Hypothalamus (tissue), 51 donors: Measurements from ENCODE around the gene RET.

ENCODE experiments used
- DNase-seq, 51 donors: peaks; one replicate each; lab custom pipeline; 2025; lab: John Stamatoyannopoulos, UW

RET gene

DNA sequence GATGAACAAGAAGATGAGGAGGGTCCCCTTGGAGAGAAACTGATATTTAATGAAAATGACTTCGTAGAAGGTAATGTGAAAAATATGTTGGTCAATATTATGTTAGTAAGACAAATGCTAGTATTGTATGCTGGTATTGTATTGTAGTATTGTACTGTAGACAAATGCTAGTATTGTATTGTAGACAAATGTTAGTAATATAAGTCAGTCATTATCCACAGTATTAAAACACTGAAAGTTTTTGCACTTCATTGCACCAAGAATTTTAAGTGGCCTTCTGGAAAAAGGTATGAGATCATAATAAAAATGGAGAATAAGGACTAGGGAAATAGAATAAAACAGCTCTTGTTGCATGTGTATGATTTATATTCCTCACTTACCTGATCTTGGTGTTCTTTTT, 78.9 kb downstream of the RET start:
- no peak for DNase-seq

DNA sequence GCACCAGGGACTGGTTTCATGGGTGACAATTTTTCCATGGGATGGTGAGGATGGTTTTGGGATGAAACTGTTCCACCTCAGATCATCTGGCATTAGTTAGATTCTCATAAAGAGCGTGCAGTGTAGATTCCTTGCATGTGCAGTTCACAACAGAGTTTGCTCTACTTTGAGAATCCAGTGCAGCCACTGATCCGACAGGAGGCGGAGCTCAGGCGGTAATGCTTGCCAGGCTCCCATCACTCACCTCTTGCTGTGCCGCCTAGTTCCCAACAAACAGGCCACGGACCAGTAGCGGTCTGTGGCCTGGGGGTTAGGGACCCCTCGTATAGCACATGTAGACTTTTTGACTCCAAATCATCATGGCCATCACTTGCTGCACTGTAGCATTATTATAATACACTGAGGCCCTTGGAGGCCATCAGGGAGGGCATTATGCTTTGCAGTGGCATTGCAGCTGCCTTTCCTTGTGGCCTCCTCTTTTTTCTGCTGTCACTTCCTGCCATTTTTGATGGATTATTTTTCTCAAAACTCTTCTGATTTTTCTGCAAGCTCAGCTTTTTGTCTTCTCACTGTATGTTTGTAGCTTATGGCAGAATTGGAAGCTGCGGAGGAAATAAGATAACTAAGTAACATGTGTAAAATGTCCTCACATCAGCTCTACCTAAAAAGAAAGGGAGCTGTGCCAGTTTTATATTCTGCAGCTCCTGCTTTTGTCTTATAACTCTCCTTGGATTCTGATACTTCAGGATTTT, 79.9 kb downstream of the RET start:
- peak in 5 of 51 donors; percentile 6 to 12 (median 9) for DNase-seq

GRCh38 chr10:43158636-43159035, 81.8 kb downstream of the RET start:
- DNase-seq = no peak

DNA sequence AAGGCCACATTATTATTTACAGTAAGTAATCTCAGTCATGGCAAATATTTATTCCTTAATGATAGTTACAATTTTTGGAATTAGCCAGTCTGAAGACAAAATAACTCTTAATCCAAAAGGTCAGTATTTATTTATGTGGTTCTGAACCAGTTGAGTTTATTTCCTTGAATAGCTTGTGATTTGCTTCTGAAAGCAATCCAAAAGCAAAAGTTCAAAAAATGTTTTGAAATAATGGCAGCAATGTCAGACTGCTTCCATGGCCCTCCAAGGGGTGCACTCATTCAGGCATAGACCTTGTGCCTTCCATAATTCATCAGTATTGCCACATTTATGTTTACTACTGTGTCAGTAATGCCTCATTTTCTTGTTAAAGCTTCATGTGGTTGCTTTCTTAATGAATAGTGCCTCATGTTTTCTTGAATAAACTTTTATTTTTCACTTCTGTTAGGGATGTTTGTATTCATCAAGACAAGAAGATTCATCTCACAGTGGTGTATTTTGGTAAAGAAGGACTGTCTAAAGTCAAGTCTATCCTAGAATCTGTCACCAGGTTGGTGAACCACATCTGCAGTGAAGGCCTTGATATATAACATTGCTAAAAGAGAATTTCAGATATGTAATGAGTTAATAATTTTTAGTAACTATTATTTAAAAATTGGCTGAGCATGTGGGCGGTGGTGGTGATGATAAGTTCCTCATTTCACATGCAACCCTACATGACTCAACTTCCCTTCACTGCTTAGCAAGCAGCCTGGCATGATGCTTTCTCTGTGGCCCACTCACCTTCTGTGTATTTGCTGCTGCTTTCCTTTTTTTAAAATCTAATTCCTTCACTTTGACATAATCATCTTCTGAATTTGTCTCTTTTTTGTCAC, 83.4 kb downstream of the RET start:
- DNase-seq = no peak

- no peak for DNase-seq
These were observed 84.0 kb downstream of the RET start for GRCh38 chr10:43160921-43161255.

DNA sequence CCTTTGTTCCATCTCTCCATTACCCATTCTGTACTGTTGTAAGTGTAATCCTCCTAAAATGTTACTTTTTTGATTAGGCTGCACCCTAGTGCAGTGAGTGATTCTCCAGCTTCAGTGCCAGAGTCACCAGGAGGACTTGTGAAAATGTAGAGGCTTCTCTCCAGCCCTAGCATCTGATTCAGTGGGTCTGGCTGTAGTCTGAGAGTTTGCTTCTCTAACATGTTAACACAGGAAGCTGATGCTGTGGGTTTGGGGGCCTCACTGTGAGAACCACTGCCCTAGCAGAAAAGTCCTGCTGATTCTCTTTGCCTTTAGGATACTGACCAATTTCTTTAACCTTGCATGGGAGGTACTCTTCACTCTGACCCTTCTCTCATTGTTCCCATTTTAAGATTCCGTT, 85.7 kb downstream of the RET start:
- no peak for DNase-seq

- no peak for DNase-seq
These were observed 89.5 kb downstream of the RET start for GRCh38 chr10:43166207-43166879.

DNA sequence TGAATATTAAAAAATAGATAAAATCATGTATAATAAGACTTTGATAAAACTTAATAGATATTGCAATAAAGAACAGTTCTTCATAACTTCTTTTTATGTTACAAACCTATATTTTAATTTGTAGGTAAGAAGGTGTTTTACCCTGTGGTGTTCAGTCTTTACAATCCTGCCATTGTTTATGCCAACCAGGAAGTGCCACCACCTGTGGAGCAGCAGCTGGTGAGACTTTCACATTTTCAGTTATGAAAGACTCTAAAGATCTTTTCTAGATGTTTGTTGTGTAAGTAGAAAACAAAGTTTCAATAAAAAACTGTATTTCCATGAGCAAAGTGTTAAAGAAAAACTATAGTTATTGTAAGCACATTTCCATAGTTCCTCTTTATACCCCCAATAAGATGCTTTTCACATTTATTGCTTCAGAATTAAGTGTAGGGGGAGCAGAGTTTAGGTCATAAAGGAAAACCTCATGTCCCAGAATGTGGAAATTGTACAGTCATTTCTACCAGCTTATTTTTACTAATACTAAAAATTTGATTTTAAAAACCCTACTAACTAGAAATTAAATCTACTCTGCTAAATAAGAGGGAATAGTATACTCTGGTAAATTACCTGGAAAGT, 90.1 kb downstream of the RET start:
- no peak for DNase-seq

DNA sequence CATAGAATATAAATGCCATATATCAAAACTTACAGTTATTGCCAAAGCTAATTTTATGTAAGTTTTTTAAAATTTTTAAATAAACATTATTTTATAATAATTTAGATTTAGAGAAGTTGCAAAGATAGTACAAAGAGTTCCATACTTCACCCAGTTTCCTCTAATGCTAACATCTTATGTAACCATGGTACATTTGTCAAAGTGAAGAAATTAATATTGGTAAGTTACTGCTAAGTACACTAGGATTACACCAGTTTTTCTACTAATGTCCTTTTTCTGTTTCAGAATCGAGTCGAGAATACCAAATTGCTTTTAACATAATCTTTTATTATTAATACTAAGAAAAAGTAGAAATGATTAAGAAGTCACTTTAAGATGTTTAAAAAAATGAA, 90.6 kb downstream of the RET start:
- no peak for DNase-seq

DNA sequence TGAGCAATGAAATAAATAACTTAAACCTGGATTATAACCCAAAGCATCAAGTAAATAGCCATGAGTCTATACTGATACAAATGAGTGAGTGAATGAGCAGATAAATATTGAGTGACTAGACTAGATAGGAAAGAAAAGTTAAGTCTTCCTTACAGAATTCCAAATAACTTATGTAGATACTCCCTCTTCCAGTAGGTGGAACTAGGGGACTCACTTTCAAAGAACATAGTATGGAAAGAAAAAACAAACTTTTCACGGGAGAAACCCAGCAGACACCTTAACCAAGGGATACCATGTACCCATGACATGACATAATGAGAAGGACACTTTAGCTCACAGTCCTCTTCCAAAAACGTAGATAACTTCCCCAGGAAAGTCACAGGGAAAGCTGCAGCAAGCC, 93.6 kb downstream of the RET start:
- DNase-seq = no peak

DNA sequence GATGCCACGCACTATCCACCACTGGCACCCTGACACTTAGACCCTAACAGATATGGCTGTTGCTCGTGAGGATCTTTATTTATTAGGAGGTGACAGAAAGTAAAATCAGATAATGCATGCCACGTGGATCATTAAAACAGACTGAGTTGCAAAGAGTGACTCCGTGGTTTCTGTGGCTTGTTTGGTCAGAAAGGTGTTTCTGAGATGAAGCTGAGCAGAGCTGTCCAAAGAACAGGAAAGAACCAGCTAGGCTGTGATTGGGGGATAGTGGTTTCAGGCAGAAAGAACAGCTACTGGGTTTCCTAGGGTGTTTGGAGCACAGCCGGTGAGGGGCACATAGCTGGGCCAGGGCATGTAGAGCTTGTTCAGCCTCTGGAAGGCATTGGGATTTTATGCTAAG, 95.8 kb downstream of the RET start:
- DNase-seq = no peak

DNA sequence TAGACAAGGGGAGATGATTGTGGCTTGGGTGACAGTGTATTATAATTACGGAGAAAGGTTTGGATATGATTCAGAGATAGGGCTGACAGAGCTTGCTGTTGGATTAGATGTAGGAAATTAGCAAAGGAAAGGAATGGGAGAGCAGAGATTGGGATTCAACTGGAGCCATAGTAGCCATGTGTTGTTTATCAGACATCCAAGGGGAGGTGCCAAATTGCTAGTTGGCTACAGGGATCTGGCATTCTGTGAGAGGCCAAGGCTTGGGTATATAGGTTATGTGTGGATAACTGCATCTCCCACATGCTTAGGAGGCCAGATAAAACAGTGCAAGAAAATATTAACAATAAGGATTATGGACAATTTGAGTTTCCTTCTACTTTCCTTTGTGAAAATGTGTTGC, 96.3 kb downstream of the RET start:
- DNase-seq = peak in 1 of 51 donors; percentile 17

DNA sequence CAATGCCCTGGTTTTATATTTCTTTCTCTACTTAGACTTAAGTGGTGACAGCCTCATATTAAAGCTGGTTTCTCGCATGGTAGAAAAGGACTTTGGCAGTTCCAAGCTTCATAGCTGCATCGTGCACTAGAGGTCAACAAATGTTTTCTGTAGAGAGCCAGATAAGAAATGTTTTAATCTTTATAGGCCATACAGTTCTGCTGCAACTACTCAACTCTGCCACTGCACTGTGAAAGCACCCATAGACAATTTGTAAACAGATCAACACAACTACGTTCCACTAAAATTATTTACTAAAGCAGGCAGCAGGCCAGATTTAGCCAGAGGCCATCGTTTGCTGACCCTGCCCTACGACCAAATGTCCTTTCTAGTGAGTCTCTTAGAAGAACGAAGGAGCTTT, 98.1 kb downstream of the RET start:
- no peak for DNase-seq

GRCh38 chr10:43176271-43176670, 99.4 kb downstream of the RET start:
- no peak for DNase-seq

DNA sequence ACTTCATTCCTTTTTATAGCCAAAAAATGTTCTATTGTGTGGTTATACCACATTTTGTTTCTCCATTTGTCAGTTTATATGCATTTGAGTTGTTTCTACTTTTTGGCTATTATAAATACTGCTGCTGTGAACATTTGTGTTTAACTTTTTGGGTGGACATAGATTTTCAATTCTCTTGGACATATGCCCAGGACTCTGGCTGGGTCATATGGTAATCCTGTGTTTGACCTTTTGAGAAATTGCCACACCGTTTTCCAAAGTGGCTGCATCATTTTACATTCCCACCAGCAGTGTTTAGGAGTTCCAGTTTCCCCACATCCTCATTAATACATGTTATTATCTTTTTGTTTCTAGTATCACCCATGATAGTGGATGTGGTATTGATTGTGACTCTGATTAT, 100.7 kb downstream of the RET start:
- DNase-seq = no peak
